HCT116 (cell line): ENCODE measurements around the gene NUDT14.

Experiments used
- CTCF ChIP-seq, 3 experiments: fragments of 200-600 bp in 1 of 3; sonication (generic) in 1 of 3; IDR thresholded peaks in 2 of 3; conservative IDR thresholded peaks in 1 of 3; 2 replicates each; pipeline ENCODE4 v1.5.1; 2012 to 2017; ENCODE audit warnings: low read depth in 2 of 3, low read length in 2 of 3, antibody characterized with exemption in 1 of 3, borderline replicate concordance in 1 of 3, control low read depth in 1 of 3, mild to moderate bottlenecking in 1 of 3, mixed read lengths in 1 of 3, mixed run types in 1 of 3, moderate library complexity in 1 of 3; ENCODE audit not compliant: insufficient read depth in 1 of 3
- EGR1 ChIP-seq: IDR thresholded peaks from 2 replicates; pipeline ENCODE4 v1.6.1; 2012; ENCODE audit warnings: low read depth
- ELF1 ChIP-seq: IDR thresholded peaks from 2 replicates; pipeline ENCODE4 v1.6.1; 2012; ENCODE audit warnings: low read depth, borderline replicate concordance
- EZH2 ChIP-seq: fragments of 200-600 bp; sonication (generic); IDR thresholded peaks from 2 replicates; pipeline ENCODE4 v1.6.1; 2017; ENCODE audit warnings: antibody characterized with exemption, mixed run types
- FOSL1 ChIP-seq: IDR thresholded peaks from 2 replicates; pipeline ENCODE4 v1.6.1; 2012; ENCODE audit warnings: low read depth
- JUND ChIP-seq: IDR thresholded peaks from 2 replicates; pipeline ENCODE4 v1.6.1; 2012
- MAX ChIP-seq: IDR thresholded peaks from 2 replicates; pipeline ENCODE4 v1.6.1; 2012
- POLR2A ChIP-seq: IDR thresholded peaks from 2 replicates; pipeline ENCODE4 v1.7.0; 2011; ENCODE audit warnings: borderline replicate concordance; ENCODE audit not compliant: insufficient read depth, insufficient read length; ENCODE audit errors: extremely low read depth
- POLR2AphosphoS5 ChIP-seq: IDR thresholded peaks from 2 replicates; pipeline ENCODE4 v1.6.1; 2011; ENCODE audit warnings: mild to moderate bottlenecking, low read depth, low read length, moderate library complexity
- RAD21 ChIP-seq: IDR thresholded peaks from 2 replicates; pipeline ENCODE4 v1.6.1; 2012; ENCODE audit warnings: low read depth, mild to moderate bottlenecking
- REST ChIP-seq: IDR thresholded peaks from 2 replicates; pipeline ENCODE4 v1.6.1; 2012; ENCODE audit warnings: low read depth
- ZBTB33 ChIP-seq: IDR thresholded peaks from 2 replicates; pipeline ENCODE4 v1.6.1; 2011; ENCODE audit warnings: mild to moderate bottlenecking, low read length, moderate library complexity; ENCODE audit not compliant: insufficient replicate concordance; ENCODE audit errors: extremely low read depth
- ZNF274 ChIP-seq: fragments of 200-500 bp; sonication (Bioruptor generic); IDR thresholded peaks from 2 replicates; pipeline ENCODE4 v1.6.1; 2014; ENCODE audit warnings: mild to moderate bottlenecking, low read depth, low read length, inconsistent platforms

- TF ChIP-seq CTCF (IDR thresholded peaks at IDR 0.05 in 2 of 3, conservative IDR thresholded peaks at IDR 0.05 in 1 of 3; ENCODE audit: borderline replicate concordance in 1 of 3, insufficient read depth in 1 of 3, low read depth in 2 of 3, low read length in 2 of 3), result no peak
- no peak for TF ChIP-seq JUND
- TF ChIP-seq REST, result no peak
- TF ChIP-seq POLR2A, result no peak
- TF ChIP-seq ZNF274, result no peak
- TF ChIP-seq ELF1, result no peak
- TF ChIP-seq MAX, result no peak
- TF ChIP-seq RAD21, result no peak
- TF ChIP-seq EGR1, result no peak
- no peak for TF ChIP-seq POLR2AphosphoS5
- no peak for TF ChIP-seq ZBTB33
- TF ChIP-seq EZH2, result no peak
- no peak for TF ChIP-seq FOSL1
Measured at GRCh38 chr14:105135700-105136395, 45.3 kb downstream of the NUDT14 start.
